Stimulated activated CD8-positive, alpha-beta memory T cell treated with anti-CD3 and anti-CD28 coated beads, Interleukin-15, amount 100 ng/mL, for 24 hours (primary cell): ENCODE results near the gene JAKMIP2.
"Not testable (repeated sequence)": the region's sequence is repeated elsewhere in the genome, so short reads cannot be mapped to it uniquely, and the experiment has no call there.

Experiments used
- DNase-seq: peaks from one replicate; pipeline ENCODE4 v3.0.0-alpha.2; 2020; ENCODE audit warnings: low read depth

JAKMIP2 gene

GRCh38 chr5:147645197-147645596 lies 137.3 kb downstream of the JAKMIP2 start:
- no peak for DNase-seq

DNA sequence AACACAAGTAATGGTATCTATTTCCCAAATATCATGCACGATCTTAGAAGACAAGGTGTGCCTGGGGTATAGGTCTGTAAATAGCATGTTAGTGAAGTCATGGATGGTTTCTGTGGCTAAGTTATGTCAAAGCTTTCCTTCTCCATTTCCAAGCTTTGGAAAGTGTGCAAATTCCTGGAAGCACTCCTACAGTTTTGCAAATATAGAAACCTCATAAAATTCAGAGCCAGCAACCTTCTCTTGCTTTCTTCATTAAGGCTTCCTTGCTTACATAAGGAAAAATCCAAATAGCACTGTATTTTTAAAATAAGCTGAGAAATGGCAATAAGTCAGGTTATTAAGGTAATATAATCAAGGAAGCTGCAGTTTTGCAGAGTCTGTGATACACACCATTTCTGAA lies 138.1 kb downstream of the JAKMIP2 start:
- no peak for DNase-seq

- DNase-seq, result no peak
These were observed 139.4 kb downstream of the JAKMIP2 start for GRCh38 chr5:147643142-147643541.

DNA sequence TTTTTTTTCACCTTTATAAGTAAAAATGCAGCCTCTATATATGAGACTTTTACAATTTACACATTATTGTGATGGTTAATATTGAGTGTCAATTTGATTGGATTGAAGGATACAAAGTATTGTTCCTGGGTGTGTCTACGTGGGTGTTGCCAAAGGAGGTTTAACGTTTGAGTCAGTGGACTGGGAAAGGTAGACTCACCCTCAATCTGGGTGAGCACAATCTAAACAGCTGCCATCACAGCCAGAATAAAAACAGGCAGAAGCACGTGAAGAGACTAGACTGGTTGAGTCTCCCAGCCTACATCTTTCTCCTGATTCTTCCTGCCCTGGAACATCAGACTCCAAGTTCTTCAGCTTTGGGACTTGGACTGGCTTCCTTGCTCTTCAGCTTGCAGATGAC lies 139.9 kb downstream of the JAKMIP2 start:
- no peak for DNase-seq

GRCh38 chr5:147639321-147639720 lies 143.2 kb downstream of the JAKMIP2 start:
- no peak for DNase-seq

- DNase-seq, result no peak
These were observed 145.9 kb downstream of the JAKMIP2 start for GRCh38 chr5:147636729-147636984.

DNA sequence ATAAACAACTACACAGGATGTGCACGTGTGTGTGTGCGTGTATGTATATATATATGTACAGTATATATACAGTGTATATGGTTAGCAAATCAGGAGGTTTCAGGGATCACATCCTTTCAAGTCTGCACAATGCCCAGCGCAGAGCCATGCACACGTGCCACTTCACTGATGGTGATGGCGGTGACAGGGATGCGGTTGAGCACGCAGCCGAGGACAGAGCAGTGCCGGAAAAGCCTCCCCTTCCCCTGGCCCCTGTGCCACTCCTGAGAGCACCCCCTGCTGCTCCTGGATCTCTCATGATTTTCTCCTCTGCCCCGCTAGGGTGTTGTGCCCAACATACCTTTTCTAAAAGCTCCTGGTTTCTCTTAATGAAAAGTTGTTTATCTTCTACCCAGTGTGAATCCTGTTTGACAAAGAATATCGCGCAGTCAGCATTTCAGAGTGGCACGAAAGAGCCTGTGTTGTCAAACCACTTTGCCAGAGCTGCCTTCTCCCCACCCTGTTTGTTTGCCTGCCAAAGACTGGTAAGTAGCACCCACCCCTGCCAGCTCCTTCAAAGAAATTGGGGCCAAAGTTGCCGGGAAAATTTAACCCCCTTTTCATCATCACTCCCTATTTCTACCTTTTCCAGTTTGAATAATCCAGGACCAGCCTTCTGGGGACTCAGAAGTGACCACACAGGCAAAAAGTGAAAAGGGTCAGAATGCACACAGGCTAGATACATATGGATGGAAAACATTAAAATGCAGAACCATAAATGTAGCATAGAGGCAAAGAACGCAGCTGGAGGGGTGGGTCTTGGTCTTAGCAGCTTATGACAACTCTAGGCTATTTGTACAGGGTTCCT lies 146.4 kb downstream of the JAKMIP2 start:
- DNase-seq, result no peak

GRCh38 chr5:147635439-147635838 lies 147.1 kb downstream of the JAKMIP2 start:
- not testable (repeated sequence) for DNase-seq

DNA sequence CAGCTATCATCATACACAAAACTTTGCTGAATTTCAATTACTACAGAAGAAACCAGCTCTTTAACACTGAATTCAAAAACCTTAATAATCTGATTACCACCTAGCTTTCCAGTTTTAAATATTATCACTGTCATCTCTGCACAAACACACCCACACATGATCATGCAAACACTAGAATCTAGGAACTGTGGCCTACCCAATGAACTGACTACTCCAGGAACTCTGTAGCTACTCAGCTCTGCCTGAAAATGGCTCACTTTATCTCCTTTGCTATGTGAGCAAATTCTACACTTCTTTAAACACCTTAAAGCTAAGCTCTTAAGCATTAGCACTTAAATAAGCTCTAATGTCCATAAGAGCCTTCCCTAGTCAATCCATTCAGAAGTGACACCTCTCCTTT lies 149.4 kb downstream of the JAKMIP2 start:
- DNase-seq, result no peak

DNA sequence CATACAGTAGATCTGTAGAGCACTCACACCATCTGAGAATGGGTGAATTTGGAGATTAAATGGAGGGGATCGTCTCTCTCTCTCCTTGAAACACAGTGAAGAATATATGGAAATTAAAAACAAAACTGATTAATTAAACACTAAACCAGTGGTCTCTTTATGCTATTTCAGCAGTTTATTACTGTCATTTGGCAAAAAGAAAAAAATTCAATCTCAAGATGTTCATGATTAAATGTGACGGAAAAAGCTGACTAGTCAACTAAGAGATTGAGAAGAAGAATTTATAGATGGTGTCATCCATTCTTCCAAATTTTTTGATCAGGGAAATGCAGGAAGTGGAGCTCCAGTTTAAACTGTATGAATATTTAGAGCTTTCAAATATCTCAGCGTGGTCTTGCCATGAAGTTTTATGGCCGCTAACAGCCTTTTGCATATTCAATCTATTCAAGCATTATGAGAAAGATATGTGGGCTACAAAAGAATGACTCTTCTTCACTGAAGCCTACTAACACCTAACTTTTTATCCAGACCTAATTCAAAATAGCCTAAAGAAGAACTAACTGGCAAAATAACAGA lies 151.0 kb downstream of the JAKMIP2 start:
- DNase-seq, result no peak

DNA sequence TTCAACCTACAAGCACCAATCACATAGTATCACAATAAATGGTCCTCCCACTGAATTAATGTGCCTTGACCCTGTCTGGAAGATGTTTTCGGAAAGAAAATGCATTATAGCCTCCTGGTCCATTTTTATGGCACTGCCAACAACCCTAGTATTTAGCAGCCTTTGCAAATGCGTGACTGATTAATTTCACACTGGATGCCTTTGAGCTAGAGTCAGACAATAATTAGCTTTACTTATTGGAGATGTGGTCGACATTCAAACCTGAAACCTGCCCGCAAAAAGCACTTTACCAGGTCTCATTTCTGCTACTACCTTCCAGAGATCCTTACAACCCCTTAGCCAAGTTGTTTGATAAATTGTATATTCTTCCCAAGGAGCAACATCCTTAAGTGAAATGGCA lies 153.3 kb downstream of the JAKMIP2 start:
- DNase-seq, result no peak

GRCh38 chr5:147628058-147628895 lies 154.3 kb downstream of the JAKMIP2 start:
- DNase-seq, result no peak

DNA sequence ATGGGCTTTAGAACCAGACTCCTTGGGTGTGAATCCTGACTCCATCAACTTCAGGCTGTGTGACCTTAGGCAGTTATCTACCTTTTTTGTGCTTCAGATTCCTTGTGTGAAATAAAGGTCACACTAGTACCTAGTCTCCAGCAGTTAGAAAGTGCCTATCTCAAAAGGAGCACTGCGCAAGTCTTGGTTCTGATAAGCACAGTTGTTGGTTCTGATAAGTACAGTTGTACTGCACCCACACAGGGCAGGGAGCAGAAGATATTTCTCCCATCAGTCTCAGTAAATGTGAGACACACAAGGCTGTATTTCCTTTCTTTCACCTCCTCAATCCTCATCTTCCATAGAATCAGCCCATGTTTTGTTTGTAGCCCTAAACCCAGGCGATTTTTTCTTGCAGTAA lies 156.1 kb downstream of the JAKMIP2 start:
- no peak for DNase-seq

DNA sequence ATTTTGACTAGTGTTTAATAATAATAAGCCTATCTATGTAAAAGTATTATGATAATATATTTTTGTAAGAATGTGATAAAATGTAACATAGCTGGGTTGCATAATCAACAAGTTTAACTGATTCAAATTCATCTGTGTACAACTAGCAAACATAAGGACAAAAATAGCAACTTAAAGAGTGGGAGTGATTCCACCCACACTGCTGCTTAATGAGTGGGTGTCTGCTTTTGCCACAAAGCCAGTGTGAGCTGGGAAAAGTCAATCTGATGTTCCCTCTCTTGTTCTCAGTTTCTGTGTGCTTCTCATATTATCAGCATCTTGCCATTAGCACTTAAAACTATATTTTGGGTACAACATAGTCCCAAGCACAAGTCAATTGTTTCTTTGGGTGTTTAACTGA lies 161.5 kb downstream of the JAKMIP2 start:
- DNase-seq, result no peak

DNA sequence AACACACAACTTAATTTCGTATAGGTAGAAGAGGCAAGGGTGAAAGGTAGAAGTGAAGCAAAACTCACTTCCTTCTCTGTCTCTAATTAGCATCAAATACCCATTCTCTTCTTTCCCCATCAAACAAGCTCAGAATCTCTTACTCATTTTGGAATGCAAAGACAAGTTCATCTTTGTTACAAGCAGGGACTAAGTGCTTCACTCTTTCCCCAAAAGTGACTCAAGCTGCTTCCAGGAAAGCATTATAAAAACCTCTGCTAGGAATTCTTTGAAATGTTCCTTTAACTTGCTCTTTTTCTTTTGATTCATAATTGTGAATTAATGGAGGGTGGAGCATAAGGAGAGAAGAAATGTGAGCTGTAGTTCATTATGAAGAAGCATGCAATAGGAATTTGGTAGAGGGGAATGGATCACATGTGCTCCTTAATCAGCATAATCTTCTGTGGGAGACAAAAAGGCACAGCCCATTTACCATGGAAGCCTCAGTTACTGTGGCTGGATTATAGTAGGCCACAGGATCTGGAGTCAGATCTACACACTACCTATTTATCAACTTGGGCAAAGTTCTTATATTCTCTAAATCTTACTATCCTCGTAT lies 163.1 kb downstream of the JAKMIP2 start:
- no peak for DNase-seq

- DNase-seq, result no peak
These were observed 164.7 kb downstream of the JAKMIP2 start for GRCh38 chr5:147617711-147618350.

DNA sequence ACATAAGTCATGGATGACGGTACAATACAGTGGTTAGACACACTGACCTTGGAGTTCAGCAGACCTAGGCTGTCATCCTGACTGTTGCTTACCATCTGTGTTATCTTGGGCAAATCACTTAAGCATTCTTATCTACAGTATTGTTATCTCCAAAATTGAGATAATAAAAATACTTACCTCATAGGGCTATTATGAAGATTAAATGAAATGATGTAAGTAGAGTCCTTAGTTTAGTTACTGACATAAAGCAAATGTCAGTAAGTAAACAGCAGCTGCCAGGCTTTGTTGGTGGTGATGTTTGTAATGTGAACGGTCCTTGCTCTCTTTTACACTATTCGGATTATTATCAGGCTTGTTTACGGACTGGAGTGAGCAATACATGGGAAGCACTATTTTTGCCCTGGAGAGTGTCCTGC lies 165.3 kb downstream of the JAKMIP2 start:
- no peak for DNase-seq

GRCh38 chr5:147616421-147616820 lies 166.1 kb downstream of the JAKMIP2 start:
- no peak for DNase-seq

- DNase-seq, result no peak
These were observed 169.2 kb downstream of the JAKMIP2 start for GRCh38 chr5:147613359-147613758.

GRCh38 chr5:147611483-147611882 lies 171.0 kb downstream of the JAKMIP2 start:
- no peak for DNase-seq

GRCh38 chr5:147610798-147611197 lies 171.7 kb downstream of the JAKMIP2 start:
- DNase-seq, result no peak

DNA sequence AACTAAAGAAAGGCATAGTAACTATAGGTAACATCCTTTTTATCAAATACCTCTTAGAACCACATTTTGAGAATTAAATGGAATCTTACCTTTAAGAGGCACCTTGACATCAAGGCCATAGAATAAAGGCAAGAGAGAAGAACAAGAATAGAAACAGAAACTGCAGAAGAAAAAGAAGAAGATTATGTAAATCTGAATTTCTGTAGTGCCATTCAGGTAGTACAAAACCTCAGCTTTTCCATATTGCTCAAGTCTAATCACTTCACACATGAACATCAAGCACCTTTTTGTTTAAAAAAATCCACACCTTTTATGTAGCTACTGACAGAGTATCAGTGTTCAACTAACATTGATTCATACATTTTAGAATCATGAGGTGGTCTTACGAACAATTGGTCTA lies 180.9 kb downstream of the JAKMIP2 start:
- no peak for DNase-seq
